Anterior cingulate cortex (tissue), 58 donors: ENCODE measurements around the gene DNAJC18.

Experiments used
- DNase-seq, 58 donors: peaks; one replicate each; lab custom pipeline; 2025; lab: John Stamatoyannopoulos, UW

DNAJC18 gene

GRCh38 chr5:139377226-139377625, 62.1 kb downstream of the DNAJC18 start:
- no peak for DNase-seq

- DNase-seq: no peak
Measured at GRCh38 chr5:139376364-139376763, 63.0 kb downstream of the DNAJC18 start.

DNA sequence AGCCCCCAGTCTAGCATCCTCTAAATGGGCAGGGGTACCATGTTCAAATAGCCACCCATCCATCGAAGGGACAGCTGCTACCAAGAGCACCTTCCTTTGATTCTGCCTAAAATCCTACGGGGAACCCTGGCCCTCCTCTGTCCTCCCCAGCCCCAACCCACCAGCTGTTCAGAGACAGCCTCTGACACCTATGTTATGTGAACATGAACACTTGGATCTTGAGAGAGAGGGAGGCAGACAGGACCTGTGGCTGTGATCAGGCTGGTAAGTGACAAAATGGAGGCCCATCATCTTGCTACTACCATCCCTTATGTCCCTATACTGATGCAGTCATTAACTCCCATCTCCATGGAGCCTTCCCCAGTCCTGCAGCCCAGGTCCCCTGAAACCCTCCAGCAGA, 64.4 kb downstream of the DNAJC18 start:
- DNase-seq: no peak

- DNase-seq: no peak
Measured at GRCh38 chr5:139371482-139372435, 67.6 kb downstream of the DNAJC18 start.

DNA sequence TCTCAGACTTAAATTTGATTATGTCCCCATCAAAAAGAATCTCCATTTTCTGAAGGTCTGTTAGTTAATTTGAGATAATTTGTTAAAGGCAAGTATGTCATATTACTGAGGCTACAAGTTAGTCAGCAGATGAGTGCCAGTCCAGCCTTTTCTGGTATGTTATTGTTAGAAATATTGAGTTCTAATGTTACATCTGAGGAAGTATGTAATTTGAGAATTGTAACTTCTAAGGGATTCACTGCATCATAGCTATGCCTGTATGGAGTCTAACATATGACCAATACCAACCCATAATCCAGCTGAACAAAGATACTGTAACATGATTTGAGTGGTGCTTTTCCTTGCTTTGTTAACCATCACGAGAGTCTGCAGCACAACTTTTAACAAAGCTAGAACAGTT, 70.1 kb downstream of the DNAJC18 start:
- DNase-seq: no peak

DNA sequence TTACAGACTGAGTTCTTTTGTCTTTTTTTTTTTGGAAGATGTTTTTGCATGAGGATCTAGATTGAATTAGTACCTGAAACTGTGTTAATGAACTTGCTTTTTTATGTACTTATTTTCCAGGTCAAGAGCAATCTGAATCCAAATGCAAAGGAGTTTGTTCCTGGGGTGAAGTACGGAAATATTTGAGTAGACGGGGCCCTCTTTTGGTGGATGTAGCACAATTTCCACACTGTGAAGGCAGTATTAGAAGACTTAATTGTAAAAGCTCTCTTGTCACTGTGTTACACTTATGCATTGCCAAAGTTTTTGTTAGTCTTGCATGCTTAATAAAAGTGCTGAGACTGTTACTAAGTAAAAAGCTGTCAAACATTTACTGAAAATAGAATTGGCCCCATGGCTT, 70.7 kb downstream of the DNAJC18 start:
- no peak for DNase-seq

- DNase-seq: no peak
Measured at GRCh38 chr5:139364466-139364865, 74.9 kb downstream of the DNAJC18 start.

DNA sequence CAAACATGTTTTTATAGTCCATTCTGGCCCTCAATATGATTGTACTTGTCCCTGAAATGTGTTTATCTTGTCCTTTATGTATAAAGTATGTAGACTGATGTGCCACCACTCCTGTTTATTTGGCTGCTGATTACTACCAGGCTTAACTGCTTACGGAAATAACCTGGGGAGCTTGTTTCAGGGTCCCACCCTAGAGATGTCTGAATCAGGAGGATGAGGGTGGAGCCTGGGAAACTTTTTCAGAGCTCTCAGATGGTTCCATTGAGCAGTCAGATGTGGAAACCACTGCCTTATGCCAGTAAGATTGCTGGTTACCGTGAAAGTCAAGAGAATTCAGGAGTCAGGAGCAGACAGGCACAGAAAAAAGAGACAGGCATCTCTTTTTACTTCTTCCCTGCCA, 75.4 kb downstream of the DNAJC18 start:
- DNase-seq: no peak

- no peak for DNase-seq
Measured at GRCh38 chr5:139361835-139362429, 77.4 kb downstream of the DNAJC18 start.

DNA sequence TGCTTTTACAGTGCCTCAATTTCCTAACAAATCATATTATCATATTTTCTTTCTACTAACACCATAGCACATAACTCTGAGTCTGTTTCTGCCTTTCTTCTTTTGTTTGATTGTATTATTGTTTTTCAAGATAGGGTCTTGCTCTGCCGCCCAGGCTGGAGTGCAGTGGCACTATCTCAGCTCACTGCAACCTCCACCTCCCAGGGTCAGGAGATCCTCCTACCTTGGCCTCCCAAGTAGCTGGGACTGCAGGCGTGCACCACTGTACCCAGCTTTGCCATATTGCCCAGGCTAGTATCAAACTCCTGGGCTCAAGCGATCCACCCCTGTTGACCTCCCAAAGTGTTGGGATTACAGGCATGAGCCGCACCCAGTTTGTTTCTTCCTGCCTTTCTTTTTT, 78.9 kb downstream of the DNAJC18 start:
- no peak for DNase-seq
